HS-5 (cell line): ENCODE data around the gene CDH23.
"Not testable (repeated sequence)": the region's sequence is repeated elsewhere in the genome, so short reads cannot be mapped to it uniquely, and the experiment has no call there.

Source experiments
- DNase-seq: peaks from one replicate; pipeline ENCODE4 v3.0.0-alpha.2; 2012; ENCODE audit warnings: low read depth

CDH23 gene

GRCh38 chr10:71396711-71397295 lies at the start of gene CDH23:
CDH23 (plus strand) TSS chr10:71396920; CDS start chr10:71439832, 42,912 bp downstream.
- DNase-seq: no peak

- no peak for DNase-seq
These were observed 48.9 kb upstream of the CDH23 start for GRCh38 chr10:71347587-71348395.

- DNase-seq: no peak
These were observed 47.9 kb upstream of the CDH23 start for GRCh38 chr10:71348850-71349249.

GRCh38 chr10:71349406-71349805 lies 47.3 kb upstream of the CDH23 start:
- DNase-seq: no peak

- no peak for DNase-seq
These were observed 45.6 kb upstream of the CDH23 start for GRCh38 chr10:71351087-71351486.

- no peak for DNase-seq
These were observed 44.9 kb upstream of the CDH23 start for GRCh38 chr10:71351628-71352319.

GRCh38 chr10:71353639-71354038 lies 43.1 kb upstream of the CDH23 start:
- DNase-seq: no peak

GRCh38 chr10:71354776-71355175 lies 41.9 kb upstream of the CDH23 start:
- DNase-seq: no peak

GRCh38 chr10:71355886-71356285 lies 40.8 kb upstream of the CDH23 start:
- DNase-seq: no peak

GRCh38 chr10:71357792-71358265 lies 38.9 kb upstream of the CDH23 start:
- DNase-seq: no peak

GRCh38 chr10:71358277-71358676 lies 38.4 kb upstream of the CDH23 start:
- no peak for DNase-seq

- DNase-seq: not testable (repeated sequence)
These were observed 37.8 kb upstream of the CDH23 start for GRCh38 chr10:71358906-71359305.

GRCh38 chr10:71359364-71360046 lies 37.2 kb upstream of the CDH23 start:
- DNase-seq: no peak

GRCh38 chr10:71360735-71361134 lies 36.0 kb upstream of the CDH23 start:
- no peak for DNase-seq

GRCh38 chr10:71361581-71361980 lies 35.1 kb upstream of the CDH23 start:
- no peak for DNase-seq

GRCh38 chr10:71362141-71362540 lies 34.6 kb upstream of the CDH23 start:
- DNase-seq: no peak

GRCh38 chr10:71363936-71364335 lies 32.8 kb upstream of the CDH23 start:
- DNase-seq: no peak

- DNase-seq: no peak
These were observed 31.4 kb upstream of the CDH23 start for GRCh38 chr10:71365366-71365765.

- no peak for DNase-seq
These were observed 30.0 kb upstream of the CDH23 start for GRCh38 chr10:71366690-71367089.

GRCh38 chr10:71367271-71367670 lies 29.4 kb upstream of the CDH23 start:
- DNase-seq: no peak

GRCh38 chr10:71368176-71368575 lies 28.5 kb upstream of the CDH23 start:
- DNase-seq: no peak

GRCh38 chr10:71368643-71369042 lies 28.1 kb upstream of the CDH23 start:
- DNase-seq: no peak
